C1 segment of cervical spinal cord (tissue), 14 donors: ENCODE data around the gene DOCK6.
"Not testable (repeated sequence)": the region's sequence is repeated elsewhere in the genome, so short reads cannot be mapped to it uniquely, and the experiment has no call there.

ENCODE experiments used
- DNase-seq, 14 donors: peaks; one replicate each; lab custom pipeline; 2025; lab: John Stamatoyannopoulos, UW

The DOCK6 gene

DNA sequence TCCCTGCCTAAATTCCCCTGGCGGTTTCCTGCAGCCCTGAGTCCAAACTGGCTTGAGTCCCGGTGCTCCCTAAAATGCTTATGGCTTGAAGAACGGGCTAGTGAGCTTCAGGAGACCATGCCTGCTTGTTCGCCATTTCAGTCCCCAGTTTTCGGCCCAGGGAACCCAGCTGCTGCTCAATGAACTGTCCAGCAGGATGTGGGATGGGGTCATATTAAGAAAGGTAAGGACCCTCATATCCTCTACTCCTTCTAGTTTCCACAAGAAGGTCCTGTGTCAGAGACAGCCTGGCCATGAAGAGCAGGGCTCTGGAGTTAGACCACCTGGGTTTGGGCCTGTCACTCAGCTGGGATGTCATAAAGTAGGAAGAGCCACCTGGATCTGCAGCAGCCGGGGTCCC is 89.7 kb downstream of the DOCK6 start:
- no peak for DNase-seq

DNA sequence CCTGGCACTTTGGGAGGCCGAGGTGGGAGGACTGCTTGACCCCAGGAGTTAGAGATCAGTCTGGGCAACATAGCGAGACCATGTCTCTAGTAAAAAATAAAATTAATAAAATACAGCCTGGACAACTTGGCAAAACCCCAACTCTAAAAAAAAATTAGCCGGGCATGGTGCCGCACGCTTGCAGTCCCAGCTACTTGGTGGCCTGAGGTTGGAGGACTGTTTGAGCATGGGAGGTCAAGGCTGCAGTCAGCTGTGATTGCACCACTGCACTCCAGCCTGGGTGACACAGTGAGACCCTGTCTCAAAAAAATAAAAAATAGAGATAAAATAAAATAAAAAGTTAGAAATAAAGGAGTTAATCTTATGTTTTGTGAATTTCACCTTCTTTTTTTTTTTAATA is 91.2 kb downstream of the DOCK6 start:
- no peak for DNase-seq

DNA sequence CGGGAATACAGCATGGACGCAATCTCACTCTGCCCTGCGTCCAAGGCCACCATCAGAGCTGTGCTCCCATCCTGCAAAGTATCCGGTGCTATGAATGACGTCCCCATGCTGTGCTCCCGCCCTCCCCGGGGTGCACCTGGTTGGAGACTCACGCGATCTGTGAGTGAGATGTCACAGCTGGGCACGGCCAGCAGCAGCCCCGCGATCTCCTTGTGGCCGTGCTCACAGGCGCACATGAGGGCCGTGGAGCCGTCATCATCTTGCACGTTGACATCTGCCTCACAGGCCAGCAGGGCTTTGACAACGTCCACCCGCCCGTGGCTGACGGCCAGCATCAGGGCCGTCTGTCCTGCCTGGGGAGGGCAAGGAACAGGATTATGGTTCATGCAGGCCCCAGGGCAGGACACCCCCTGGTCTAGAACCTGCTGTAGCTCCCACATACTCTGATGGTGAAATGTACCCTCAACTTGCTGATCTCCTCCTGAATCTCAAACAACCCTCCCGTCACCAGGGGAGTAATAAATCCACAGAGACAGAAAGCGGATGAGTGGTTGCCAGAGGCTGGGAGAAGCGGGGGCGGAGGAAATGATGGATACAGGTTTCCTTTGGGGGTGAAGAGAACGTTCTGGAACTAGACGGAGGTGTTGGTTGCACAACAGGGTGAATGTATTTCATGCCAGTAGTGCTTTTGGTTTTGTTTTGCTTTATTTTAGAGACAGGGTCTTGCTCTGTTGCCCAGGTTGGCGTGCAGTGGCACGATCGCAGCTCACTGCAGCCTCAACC is 92.2 kb downstream of the DOCK6 start:
- no peak for DNase-seq

DNA sequence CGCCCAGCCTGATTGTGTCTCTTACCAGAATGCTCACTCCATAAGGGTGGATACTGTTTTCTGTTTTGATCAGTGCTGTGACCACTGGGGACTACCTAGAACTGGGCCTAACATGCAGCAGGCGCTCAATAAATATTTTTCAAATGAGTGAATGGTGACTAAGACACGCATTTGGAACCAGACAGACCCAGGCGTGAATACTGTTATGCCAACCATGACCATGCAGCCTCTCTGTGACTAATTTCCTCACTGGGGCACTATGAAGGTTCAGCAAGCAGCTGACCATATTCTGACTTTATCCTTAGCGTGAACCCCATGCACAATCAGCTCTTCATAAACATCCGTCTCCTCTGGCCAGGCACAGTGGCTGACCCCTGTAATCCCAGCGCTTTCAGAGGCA is 93.8 kb downstream of the DOCK6 start:
- no peak for DNase-seq

DNA sequence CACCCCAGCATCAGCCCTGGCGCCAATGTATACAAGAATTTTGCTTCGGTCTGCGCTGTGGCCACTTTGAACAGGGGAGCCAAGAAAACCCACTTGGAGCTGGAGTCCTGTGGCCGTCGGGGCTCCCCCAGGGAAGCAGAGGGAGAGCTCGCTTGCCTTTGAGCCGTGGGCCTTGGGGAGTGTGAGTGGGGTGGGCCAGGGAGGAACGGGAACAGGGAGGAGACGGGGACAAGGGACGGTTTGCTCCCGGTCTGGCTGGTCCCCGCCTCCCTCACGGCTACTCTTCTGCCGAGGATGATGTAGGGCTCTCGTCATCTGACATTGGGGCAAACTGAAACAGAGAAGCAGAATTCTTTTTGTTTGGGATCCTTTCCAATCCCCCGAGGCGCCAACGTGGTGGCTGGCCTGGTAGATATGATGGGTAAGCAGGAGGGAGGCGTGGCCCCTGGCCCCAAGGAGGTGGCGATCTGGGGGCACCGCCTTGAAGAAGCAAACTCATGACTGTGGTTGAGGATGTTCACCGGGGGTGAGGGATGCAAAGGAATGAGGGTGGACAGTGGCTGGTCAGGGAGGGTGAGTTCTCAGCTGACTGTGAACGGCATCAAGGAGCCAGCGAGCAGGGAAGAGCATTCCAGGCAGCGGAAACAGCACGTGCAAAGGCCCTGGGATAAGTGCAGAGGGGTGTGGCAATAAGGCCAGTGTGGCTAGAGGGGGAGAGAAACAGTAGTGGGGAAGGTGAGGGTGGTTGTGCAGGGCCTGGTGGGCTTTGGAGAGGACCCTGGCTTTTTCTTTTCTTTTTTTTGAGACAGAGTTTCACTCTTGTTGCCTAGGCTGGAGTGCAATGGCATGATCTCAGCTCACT is 95.8 kb downstream of the DOCK6 start:
- no peak for DNase-seq

DNA sequence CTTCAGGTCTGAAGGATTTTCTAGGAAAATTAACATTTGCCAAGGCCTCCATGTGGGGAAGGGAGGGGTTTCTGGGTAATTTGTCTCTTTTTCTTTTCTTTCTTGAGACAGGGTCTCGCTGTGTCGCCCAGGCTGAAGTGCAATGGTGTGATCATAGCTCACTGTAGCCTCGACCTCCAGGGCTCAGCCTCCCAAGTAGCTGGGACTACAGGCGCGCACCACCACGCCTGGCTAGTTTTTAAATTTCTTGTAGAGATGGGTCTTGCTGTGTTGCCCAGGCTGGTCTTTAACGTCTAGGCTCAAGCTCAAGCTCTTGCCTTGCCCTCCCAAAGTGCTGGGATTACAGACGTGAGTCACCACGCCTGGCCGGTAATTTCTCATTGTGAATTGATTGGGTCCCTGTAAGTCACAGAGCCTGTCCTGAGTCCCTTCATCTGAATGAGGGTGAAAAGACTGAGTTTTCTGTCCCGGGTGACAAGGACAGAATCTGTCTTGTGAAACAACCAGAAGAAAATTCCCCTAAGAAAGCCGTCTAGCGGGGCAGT is 96.8 kb downstream of the DOCK6 start:
- no peak for DNase-seq

DNA sequence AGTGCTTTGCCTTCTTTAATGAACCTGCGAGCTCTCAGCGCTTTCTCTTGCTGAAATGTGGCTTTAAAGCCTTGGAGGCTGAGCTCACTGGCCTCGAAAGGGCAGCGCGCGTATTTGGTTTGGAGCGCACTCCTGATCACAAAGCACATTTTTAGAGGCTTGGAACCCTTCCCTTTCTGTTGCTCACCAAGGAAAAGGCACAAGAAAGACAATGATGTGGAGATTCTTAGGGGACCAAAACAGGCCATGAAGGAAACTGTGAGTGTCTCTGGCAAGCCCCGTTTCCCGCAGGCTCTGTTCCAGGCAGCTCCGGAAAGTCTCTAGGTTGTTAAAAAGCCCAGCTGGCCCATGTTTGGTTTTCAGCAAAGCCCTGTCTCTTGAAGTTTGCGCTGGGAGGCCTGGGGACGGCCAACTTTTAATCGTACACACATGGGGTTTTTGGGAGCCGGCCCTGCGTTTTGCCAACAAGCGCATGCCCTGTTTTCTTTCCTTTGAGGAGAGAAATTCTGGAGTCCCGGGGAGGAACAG is 97.4 kb downstream of the DOCK6 start:
- DNase-seq, result peak in 11 of 14 donors; percentile 20 to 85 (median 53)

DNA sequence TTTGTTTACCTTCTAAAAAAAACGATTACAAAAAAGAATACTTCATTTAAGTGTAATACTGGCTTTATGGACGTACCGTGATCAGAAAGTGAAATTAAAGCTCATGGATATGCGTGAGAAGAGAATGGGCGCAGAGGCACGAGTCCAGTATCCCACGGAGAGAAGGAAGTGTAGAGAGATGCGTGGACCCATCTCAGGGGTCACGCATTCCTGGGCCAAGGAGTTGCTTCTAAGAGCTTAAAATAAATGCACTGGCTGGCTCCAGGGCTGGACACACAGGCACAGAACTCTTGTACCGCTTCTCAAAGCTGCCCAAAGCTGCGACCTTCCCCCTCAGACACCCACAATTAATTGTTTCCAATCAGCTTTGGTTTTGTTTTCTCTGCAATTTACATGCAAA is 98.0 kb downstream of the DOCK6 start:
- DNase-seq, result peak in 2 of 14 donors; percentile 4 to 10

DNA sequence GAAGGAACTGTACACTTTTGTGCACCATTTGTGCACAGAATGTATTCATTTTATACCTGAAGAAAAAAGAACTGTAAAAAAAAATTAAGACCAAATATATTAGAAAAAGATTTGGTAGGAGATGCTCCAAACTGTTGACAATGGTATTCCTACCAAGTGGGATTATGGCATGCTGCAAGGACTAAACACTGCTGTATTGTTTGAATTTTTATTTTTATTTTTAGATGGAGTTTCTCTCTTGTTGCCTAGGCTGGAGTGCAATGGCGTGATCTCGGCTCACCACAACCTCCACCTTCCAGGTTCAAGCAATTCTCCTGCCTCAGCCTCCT is 101.9 kb downstream of the DOCK6 start:
- DNase-seq, result not testable (repeated sequence)

DNA sequence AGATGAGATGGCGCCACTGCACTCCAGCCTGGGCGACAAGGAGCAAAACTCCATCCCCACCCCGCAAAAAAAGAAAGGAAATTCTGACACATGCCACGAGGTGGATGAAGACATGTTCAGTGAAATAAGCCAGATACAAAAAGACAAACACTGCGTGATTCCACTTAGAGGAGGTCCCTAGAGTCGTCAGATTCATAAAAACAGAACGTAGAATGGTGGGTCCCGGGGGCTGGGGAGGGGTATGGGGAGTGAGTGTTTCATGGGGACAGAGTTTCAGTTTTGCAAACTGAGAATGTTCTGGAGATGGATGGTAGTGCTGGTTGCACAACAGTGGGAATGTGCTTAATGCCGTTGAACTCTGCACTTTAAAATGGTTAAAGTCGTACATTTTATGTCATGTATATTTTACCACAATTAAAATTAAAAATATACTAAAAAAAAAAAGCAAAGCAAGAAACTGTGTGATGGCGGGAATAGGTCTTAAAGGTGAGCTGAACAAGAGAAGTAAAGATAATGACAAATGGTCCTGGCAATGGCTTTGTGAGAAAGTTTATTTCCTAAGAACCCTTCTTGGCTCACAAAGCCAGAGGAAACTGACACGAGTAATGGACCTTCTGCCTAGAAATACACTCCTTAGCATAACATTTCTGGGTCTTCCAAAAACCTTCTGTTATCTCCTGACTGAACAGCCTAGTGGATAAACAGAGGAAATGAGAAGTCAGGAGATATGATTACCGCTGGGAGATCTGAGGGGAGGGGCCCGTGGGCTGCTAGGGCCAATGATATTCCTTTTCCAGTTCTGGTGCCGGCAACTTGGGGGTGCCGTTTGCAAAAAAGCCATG is 102.5 kb downstream of the DOCK6 start:
- DNase-seq, result no peak

DNA sequence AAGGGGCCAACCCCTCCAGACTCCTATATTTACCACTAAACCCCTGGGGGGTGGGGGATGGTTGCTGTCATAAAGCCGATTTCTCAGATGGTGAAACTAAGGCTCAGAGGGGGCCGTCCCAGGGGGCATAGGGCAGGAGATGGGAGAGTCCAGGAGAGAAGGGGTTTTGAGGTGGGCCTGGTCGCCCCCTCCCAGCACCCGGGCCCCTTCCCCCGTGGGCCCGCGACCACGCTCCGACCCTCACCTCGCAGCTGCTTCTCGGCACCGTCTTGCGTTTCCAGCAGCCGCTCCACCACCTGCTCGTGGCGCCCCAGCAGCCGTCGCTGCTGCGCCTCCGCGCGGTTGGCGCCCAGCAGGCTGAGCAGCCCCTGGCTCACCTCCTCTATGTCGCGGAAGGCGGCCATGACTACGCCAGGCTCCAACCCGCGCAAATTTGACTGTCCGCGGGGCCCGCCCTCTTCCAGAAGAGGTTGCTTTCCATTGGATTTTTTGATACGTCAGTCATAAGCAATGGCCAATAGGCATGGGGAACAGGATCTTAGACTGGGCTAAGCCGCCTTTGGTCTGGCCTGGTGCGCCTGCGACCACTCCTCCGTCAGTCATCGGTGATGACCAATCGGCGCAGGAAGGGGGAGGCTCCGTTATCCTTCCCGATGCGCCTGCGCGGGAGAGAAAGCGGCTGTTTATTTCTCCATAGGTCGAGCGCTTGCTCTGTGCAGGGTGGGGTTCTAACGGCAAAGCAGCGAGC is 106.8 kb downstream of the DOCK6 start, which contains the start of gene SPC24:
Gene SPC24, minus strand, starts transcription at position 410 of the 748 bp plus-strand sequence. Its CDS starts 6 bp downstream, at position 404.
- peak; percentile 55 to 98 (median 92) for DNase-seq

DNA sequence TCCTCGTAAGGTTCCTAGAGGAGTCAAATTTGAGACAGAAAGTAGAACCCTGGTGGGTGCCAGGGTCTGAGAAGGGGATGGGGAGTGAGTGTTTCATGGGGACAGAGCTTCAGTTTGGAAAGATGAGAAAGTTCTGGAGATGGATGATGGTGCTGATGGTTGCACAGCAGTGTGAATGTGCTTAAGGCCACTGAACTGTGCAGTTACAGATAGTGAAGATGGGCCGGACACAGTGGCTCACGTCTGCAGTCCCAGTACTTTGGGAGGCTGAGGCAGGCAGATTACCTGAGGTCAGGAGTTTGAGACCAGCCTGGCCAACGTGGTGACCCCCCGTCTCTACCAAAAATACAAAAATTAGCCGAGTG is 107.7 kb downstream of the DOCK6 start:
- no peak for DNase-seq

DNA sequence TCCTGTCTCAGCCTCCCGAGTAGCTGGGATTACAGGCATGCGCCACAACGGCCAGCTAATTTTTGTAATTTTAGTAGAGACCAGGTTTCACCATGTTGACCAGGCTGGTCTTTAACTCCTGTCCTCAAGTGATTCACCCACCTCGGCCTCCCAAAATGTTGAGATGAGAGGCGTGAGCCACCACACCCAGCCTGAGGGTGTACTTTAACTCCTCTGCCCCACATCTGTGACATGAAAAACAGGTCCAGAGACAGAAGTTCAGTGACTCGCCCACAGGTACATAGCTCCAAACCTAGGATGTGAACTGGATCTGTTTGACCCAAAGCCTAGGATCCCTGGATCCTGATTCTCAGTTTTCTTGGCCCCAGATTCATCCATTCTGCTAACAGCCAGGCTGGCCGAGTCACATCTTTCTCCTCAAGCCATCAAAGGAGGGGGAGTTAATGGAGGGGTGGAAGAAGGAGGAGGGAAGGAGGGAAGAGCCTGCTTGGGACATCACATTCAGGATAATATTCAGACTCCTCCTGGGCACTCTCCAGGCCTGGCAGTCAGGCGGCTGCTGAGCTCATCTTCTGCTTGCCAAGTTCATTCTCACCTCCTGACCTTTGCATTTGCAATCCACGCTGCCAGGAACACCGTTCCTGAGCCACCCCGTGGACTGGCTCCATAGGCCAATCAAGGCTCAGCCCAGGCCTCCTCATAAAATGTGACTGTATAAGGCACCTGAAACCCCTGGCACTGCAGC is 109.8 kb downstream of the DOCK6 start:
- DNase-seq, result peak in 9 of 14 donors; percentile 8 to 70 (median 22)

DNA sequence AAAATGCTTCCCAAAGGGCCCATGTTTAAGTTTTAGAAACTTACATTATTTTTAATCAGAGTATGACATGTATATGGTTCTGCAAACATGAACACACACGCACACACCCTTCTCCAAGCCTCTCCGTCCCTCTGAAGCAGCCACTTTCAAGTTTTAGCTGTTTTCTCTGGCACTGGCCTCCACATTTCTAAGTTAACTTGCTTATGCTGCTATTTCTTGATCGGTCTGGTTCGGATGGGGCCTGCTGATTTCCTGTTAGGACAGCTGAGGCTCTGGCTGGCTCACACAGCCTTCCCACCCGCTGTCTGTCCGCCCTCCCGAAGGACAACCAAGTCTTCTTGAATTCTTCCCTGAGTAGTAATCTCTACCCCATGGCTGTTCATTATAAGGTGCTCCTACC is 111.1 kb downstream of the DOCK6 start:
- DNase-seq, result no peak
